Calu3 (cell line): ENCODE measurements around the gene WNT5A. TPM values are rescaled to one million over a fixed set of nuclear protein-coding genes. Genes with fewer than 3 reads are reported as not detected.

Experiments
- BruUV-seq: library from RNA; stranded (reverse); fragments of 400-500 nt; replicated peaks from 2 replicates; lab custom pipeline; 2021; lab: Mats Ljungman, UMichigan
- CTCF ChIA-PET: fragments of 300-600 bp; sonication (Branson Sonifier 250); formaldehyde crosslinking; loops from one replicate; lab custom pipeline; 2022; ENCODE audit warnings: antibody characterized with exemption; lab: Charles Lee
- DNase-seq: peaks from one replicate; pipeline ENCODE4 v3.0.0; 2022
- H3K27ac Mint-ChIP-seq: one replicate; pipeline ENCODE4 v1.8.0; 2022; ENCODE audit warnings: mixed read lengths; ENCODE audit not compliant: unreplicated experiment
- H3K27me3 Mint-ChIP-seq: one replicate; pipeline ENCODE4 v1.8.0; 2022; ENCODE audit warnings: mixed read lengths; ENCODE audit not compliant: unreplicated experiment
- H3K36me3 Mint-ChIP-seq: one replicate; pipeline ENCODE4 v1.8.0; 2022; ENCODE audit warnings: mild to moderate bottlenecking, moderate library complexity, mixed read lengths; ENCODE audit not compliant: insufficient read depth, unreplicated experiment
- H3K4me1 Mint-ChIP-seq: one replicate; pipeline ENCODE4 v1.8.0; 2022; ENCODE audit warnings: mild to moderate bottlenecking, low read depth, mixed read lengths; ENCODE audit not compliant: unreplicated experiment
- H3K4me3 Mint-ChIP-seq: one replicate; pipeline ENCODE4 v1.8.0; 2022; ENCODE audit warnings: mild to moderate bottlenecking, low read depth, moderate library complexity, mixed read lengths; ENCODE audit not compliant: unreplicated experiment
- H3K9me3 Mint-ChIP-seq: one replicate; pipeline ENCODE4 v1.8.0; 2022; ENCODE audit warnings: low read depth, mixed read lengths; ENCODE audit not compliant: unreplicated experiment
- intact Hi-C: fragments of 100-400 bp; cut with micrococcal nuclease; formaldehyde crosslinking; loops from one replicate; pipeline ENCODE4 v1.10.0; 2022; ENCODE audit not compliant: unreplicated experiment
- total RNA-seq: library from RNA; stranded (reverse); gene quantifications from 2 replicates; pipeline ENCODE4 v1.2.3, GENCODE V29; 2022
- TF ChIP-seq, protein P1 (sequence below): fragments of 200-600 bp; IDR thresholded peaks from one replicate; pipeline ENCODE4 v1.8.0; 2022; ENCODE audit warnings: antibody characterized with exemption; ENCODE audit not compliant: unreplicated experiment

WNT5A gene
- total RNA-seq, 1 experiment from 2014 or later = 0.14 TPM

DNA sequence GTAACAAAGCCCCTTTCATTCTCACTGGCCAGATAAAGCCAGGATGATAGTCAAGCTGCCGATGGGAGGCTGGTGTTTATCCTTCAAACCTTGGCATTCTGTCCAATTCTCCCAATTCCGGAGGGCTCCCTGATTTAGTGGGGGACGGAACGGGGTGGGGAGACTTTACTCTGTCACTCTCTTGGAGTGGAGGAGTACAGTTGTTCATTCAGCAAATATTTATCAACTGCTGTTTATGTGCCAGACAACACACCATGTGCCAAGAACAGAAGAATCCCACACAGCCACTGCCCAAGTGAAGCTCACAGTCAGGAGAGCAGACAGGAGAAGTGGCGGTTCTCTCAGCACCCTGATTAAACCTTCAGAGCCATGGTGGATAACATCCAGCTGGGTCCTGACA lies 63.3 kb downstream of the WNT5A start:
- peaks cover 15% of the 10 kb centered on the region for H3K9me3 Mint-ChIP-seq
- no peak overlapping the region for H3K4me3 Mint-ChIP-seq
- CTCF ChIA-PET = no interaction called here
- DNase-seq = no peak
- H3K27ac Mint-ChIP-seq = no peak overlapping the region
- intact Hi-C loops = no loop called here
- no peaks in the 10 kb centered on the region for H3K4me1 Mint-ChIP-seq
- BruUV-seq = no TSS peak
- H3K36me3 Mint-ChIP-seq = no peaks in the 10 kb centered on the region
- no peaks in the 10 kb centered on the region for H3K27me3 Mint-ChIP-seq
- TF ChIP-seq, protein P1, sequence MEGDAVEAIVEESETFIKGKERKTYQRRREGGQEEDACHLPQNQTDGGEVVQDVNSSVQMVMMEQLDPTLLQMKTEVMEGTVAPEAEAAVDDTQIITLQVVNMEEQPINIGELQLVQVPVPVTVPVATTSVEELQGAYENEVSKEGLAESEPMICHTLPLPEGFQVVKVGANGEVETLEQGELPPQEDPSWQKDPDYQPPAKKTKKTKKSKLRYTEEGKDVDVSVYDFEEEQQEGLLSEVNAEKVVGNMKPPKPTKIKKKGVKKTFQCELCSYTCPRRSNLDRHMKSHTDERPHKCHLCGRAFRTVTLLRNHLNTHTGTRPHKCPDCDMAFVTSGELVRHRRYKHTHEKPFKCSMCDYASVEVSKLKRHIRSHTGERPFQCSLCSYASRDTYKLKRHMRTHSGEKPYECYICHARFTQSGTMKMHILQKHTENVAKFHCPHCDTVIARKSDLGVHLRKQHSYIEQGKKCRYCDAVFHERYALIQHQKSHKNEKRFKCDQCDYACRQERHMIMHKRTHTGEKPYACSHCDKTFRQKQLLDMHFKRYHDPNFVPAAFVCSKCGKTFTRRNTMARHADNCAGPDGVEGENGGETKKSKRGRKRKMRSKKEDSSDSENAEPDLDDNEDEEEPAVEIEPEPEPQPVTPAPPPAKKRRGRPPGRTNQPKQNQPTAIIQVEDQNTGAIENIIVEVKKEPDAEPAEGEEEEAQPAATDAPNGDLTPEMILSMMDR = no peak

DNA sequence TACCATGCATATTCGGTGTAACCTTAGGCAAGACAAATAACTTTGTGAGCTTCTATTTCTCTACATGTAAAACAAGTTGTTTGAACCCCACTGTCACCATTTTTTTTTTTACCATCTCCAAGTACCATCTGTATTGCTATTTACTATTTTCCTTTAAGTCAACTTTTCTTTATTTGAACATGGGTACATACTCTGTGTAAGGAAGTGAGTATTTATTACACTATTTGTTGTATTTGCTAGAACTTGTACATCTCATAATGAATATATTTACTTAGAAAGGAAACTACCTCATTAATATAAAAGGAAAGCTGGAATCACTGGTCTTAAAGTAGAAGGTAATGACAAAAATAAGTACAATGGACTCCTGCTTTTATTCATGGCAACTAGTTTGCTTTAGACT lies 69.9 kb downstream of the WNT5A start:
- no peaks in the 10 kb centered on the region for H3K27me3 Mint-ChIP-seq
- H3K9me3 Mint-ChIP-seq = peaks cover 9% of the 10 kb centered on the region
- intact Hi-C loops = no loop called here
- TF ChIP-seq, protein P1 = no peak
- H3K4me1 Mint-ChIP-seq = no peaks in the 10 kb centered on the region
- H3K4me3 Mint-ChIP-seq = no peak overlapping the region
- H3K36me3 Mint-ChIP-seq = no peaks in the 10 kb centered on the region
- DNase-seq = no peak
- no peak overlapping the region for H3K27ac Mint-ChIP-seq
- no TSS peak for BruUV-seq
- CTCF ChIA-PET = no interaction called here

DNA sequence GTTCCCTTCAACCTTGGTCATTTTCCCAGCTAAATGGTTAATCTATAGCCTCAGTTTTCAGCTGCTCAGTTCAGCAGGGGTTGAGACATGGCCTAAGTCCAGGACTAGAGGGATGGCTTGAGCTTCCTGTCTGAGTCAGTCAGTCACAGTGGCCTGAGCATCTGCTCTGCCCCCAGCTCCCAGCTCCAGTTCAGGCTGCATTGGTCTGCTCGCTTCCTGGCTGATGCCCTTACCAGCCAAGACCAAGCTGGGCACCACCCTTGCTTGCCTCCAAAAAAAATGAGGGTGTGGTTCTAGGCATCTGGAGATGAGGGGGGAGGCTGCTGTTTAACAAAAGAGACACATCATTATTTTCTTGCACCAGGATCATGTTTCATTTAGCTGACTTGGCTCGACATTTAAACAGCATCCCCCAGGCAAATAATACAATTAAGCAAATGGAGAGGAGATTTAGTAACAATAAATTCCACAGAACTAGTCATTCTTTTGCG lies 70.7 kb downstream of the WNT5A start:
- CTCF ChIA-PET = no interaction called here
- Mint-ChIP-seq H3K4me1 (no peaks in the 10 kb centered on the region), H3K9me3 (peaks cover 9% of the 10 kb centered on the region), H3K27me3 (no peaks in the 10 kb centered on the region), H3K27ac (no peak overlapping the region), H3K4me3 (no peak overlapping the region), H3K36me3 (no peaks in the 10 kb centered on the region)
- DNase-seq = no peak
- TF ChIP-seq, protein P1 = no peak
- BruUV-seq = no TSS peak
- intact Hi-C loops = no loop called here
